Tibial nerve (tissue), 4 donors: ENCODE results near the gene ST6GALNAC6. TPM values are rescaled to one million over a fixed set of nuclear protein-coding genes. Genes with fewer than 3 reads are reported as not detected.

Experiments used
- DNase-seq, 2 donors: peaks; one replicate each; pipeline ENCODE4 v3.0.0-alpha.2; 2019; ENCODE audit warnings: low spot score in 2 of 2
- H3K27ac ChIP-seq, 4 donors: fragments of 200-600 bp; sonication (generic) in 3 of 4; one replicate each; pipeline ENCODE4 v1.5.1; 2017 to 2019; ENCODE audit warnings: mild to moderate bottlenecking in 1 of 4
- H3K27me3 ChIP-seq, 2 donors: fragments of 200-600 bp; sonication (generic) in 1 of 2; one replicate each; pipeline versions ENCODE4 v1.5.1 to v1.6.0; 2017 to 2019
- H3K36me3 ChIP-seq, 3 donors: fragments of 200-600 bp; sonication (generic); one replicate each; pipeline ENCODE4 v1.5.1; 2018 to 2019
- H3K4me1 ChIP-seq, 4 donors: fragments of 200-600 bp; sonication (generic) in 3 of 4; one replicate each; pipeline ENCODE4 v1.5.1; 2017 to 2019
- H3K4me3 ChIP-seq, 4 donors: fragments of 200-600 bp; sonication (generic) in 3 of 4; one replicate each; pipeline ENCODE4 v1.5.1; 2017 to 2019; ENCODE audit warnings: mild to moderate bottlenecking in 1 of 4, moderate library complexity in 1 of 4
- H3K9me3 ChIP-seq, 4 donors: fragments of 200-600 bp; sonication (generic) in 3 of 4; one replicate each; pipeline ENCODE4 v1.5.1; 2017 to 2019
- CTCF ChIP-seq, 5 experiments: fragments of 200-600 bp in 3 of 5; fragments of 450-650 bp in 2 of 5; sonication (generic) in 3 of 5; IDR thresholded peaks; one replicate each; pipeline ENCODE4 v1.5.1; 2016 to 2019; ENCODE audit warnings: antibody characterized with exemption in 5 of 5, mild to moderate bottlenecking in 3 of 5, moderate library complexity in 2 of 5
- EP300 ChIP-seq, 2 donors: sonication (generic); formaldehyde crosslinking; IDR thresholded peaks; one replicate each; pipeline ENCODE4 v1.6.1; 2017; ENCODE audit warnings: antibody characterized with exemption in 2 of 2, mild to moderate bottlenecking in 1 of 2
- POLR2A ChIP-seq, 2 donors: fragments of 450-650 bp; IDR thresholded peaks; one replicate each; pipeline ENCODE4 v1.6.1; 2017; ENCODE audit warnings: antibody characterized with exemption in 2 of 2, mild to moderate bottlenecking in 2 of 2, moderate library complexity in 2 of 2
- WGBS, 2 donors: methylation state at CpG; one replicate each; pipeline ENCODE4 v1.1.5; 2018; 5-methylcytosine and 5-hydroxymethylcytosine counted together
- total RNA-seq, 4 donors: library from RNA; depleted of rRNA; stranded (reverse); fragments of >200 nt; gene quantifications; one replicate each; pipeline ENCODE4 v1.1.0, GENCODE V29; 2016

The ST6GALNAC6 gene
- total RNA-seq, 4 donors from 2014 or later: 108 to 193 (median 172) TPM

DNA sequence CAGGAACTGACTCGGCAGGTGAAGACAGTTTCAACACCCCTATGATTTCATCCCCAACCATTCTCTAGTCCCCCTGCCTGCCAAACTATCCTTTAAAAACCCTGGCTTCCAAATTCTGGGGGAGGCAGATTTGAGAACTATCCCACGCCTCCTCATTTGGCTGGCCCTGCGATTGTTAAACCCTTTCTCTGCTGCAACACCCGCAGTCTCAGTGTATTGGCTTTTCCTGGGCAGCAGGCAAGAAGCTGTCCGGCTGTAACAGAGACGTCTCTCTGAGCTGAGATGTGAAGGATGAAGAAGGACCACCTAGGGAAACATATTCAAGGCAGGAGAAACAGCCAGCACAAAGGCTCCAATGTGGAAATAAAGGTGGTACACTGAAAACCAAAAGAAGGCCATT is 6.6 kb downstream of the ST6GALNAC6 start:
- Histone ChIP-seq H3K4me1 (peaks cover 0 to 29% (median 16%) of the 10 kb centered on the region in 4 donors), H3K9me3 (peaks cover 0 to 13% (median 0%) of the 10 kb centered on the region in 4 donors), H3K27ac (no peak overlapping the region), H3K27me3 (no peaks in the 10 kb centered on the region), H3K36me3 (peaks cover 5 to 85% (median 35%) of the 10 kb centered on the region in 3 donors), H3K4me3 (no peak overlapping the region)
- no peak for DNase-seq
- TF ChIP-seq EP300 (IDR thresholded peaks at IDR 0.05): no peak
- no peak for TF ChIP-seq POLR2A (IDR thresholded peaks at IDR 0.05)
- no peak for TF ChIP-seq CTCF (IDR thresholded peaks at IDR 0.05)
- 93 to 96% methylated on average over 6 of the region's 6 CpGs for WGBS, 2 donors

DNA sequence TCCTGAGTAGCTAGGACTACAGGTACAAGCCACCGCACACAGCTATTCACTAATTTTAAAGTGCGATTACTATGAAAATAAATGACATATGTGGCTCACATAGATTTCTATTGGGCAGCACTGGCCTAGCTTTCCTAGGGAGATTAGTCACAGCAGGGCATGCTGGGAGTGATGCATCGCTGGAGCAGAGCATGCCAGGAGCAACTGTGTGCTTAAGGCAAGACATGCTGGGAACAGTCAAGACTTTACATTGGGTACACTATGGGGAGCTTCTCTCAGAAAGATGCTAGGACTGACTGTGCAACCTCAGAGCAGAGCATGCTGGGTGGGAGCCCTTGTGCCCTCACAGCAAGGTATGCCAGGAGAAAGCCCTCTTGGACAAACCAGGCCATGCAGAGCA is 9.3 kb downstream of the ST6GALNAC6 start:
- 94 to 98% methylated on average over 3 of the region's 3 CpGs for WGBS, 2 donors
- Histone ChIP-seq H3K36me3 (peaks cover 9 to 100% (median 50%) of the 10 kb centered on the region in 3 donors), H3K27me3 (no peaks in the 10 kb centered on the region), H3K4me1 (peaks cover 0 to 20% (median 12%) of the 10 kb centered on the region in 4 donors), H3K9me3 (peaks cover 0 to 13% (median 0%) of the 10 kb centered on the region in 4 donors), H3K4me3 (no peak overlapping the region), H3K27ac (no peak overlapping the region)
- no peak for TF ChIP-seq CTCF (IDR thresholded peaks at IDR 0.05)
- TF ChIP-seq EP300 (IDR thresholded peaks at IDR 0.05): no peak
- DNase-seq: no peak

- TF ChIP-seq POLR2A (IDR thresholded peaks at IDR 0.05) (no peak), EP300 (IDR thresholded peaks at IDR 0.05) (no peak), CTCF (IDR thresholded peaks at IDR 0.05) (no peak)
- Histone ChIP-seq H3K4me1 (peaks cover 0 to 35% (median 14%) of the 10 kb centered on the region in 4 donors), H3K36me3 (peaks cover 9 to 96% (median 28%) of the 10 kb centered on the region in 3 donors), H3K27me3 (no peaks in the 10 kb centered on the region), H3K4me3 (no peak overlapping the region), H3K27ac (peak overlapping the region in 1 of 4 donors; percentile 11), H3K9me3 (peaks cover 0 to under 1% (median 0%) of the 10 kb centered on the region in 4 donors)
- 66 to 76% methylated on average over 2 of the region's 2 CpGs for WGBS, 2 donors
- no peak for DNase-seq
These were observed 11.6 kb downstream of the ST6GALNAC6 start for GRCh38 chr9:127887792-127888191.

- Histone ChIP-seq H3K4me1 (peaks cover 0 to 35% (median 14%) of the 10 kb centered on the region in 4 donors), H3K36me3 (peaks cover 9 to 90% (median 27%) of the 10 kb centered on the region in 3 donors), H3K27me3 (no peaks in the 10 kb centered on the region), H3K27ac (peak overlapping the region in 2 of 4 donors; percentile 63 to 76), H3K9me3 (no peaks in the 10 kb centered on the region), H3K4me3 (no peak overlapping the region)
- no peak for TF ChIP-seq CTCF (IDR thresholded peaks at IDR 0.05)
- no peak for TF ChIP-seq POLR2A (IDR thresholded peaks at IDR 0.05)
- no peak for TF ChIP-seq EP300 (IDR thresholded peaks at IDR 0.05)
- DNase-seq: no peak
- 95 to 97% methylated on average over 15 to 18 of the region's 18 CpGs for WGBS, 2 donors
These were observed 12.9 kb downstream of the ST6GALNAC6 start for GRCh38 chr9:127886401-127886972.

- no peak for TF ChIP-seq CTCF (IDR thresholded peaks at IDR 0.05)
- 55 to 63% methylated on average over 8 to 13 of the region's 13 CpGs for WGBS, 2 donors
These were observed 13.7 kb downstream of the ST6GALNAC6 start for GRCh38 chr9:127885508-127886281.

More at GRCh38 chr9:127885508-127886281, 13.7 kb downstream of the ST6GALNAC6 start:
- Histone ChIP-seq H3K36me3 (peaks cover 9 to 82% (median 24%) of the 10 kb centered on the region in 3 donors), H3K27ac (peak overlapping the region in 3 of 4 donors; percentile 43 to 76 (median 63)), H3K4me3 (no peak overlapping the region), H3K9me3 (no peaks in the 10 kb centered on the region), H3K4me1 (peaks cover 0 to 35% (median 14%) of the 10 kb centered on the region in 4 donors), H3K27me3 (no peaks in the 10 kb centered on the region)
- DNase-seq: no peak
